Lower leg skin (tissue), 4 donors: ENCODE measurements around the gene TLE4. TPM values are rescaled to one million over a fixed set of nuclear protein-coding genes. Genes with fewer than 3 reads are reported as not detected.

Experiments
- DNase-seq, 2 donors: peaks; one replicate each; pipeline ENCODE4 v3.0.0-alpha.2; 2019; ENCODE audit warnings: low spot score in 2 of 2
- H3K4me3 ChIP-seq: fragments of 200-600 bp; sonication (generic); 2 replicates; pipeline ENCODE4 v1.5.1; 2017; ENCODE audit warnings: mild to moderate bottlenecking, low read depth; ENCODE audit not compliant: poor library complexity, severe bottlenecking
- POLR2A ChIP-seq, 2 donors: fragments of 450-650 bp; IDR thresholded peaks; one replicate each; pipeline ENCODE4 v1.6.1; 2016 to 2017; ENCODE audit warnings: antibody characterized with exemption in 2 of 2, mild to moderate bottlenecking in 1 of 2, moderate library complexity in 1 of 2
- WGBS, 2 donors: methylation state at CpG; one replicate each; pipeline ENCODE4 v1.1.5; 2018; 5-methylcytosine and 5-hydroxymethylcytosine counted together
- intact Hi-C: fragments of 100-400 bp; cut with DNase I; formaldehyde crosslinking; loops from one replicate; pipeline ENCODE4 v1.15.0; 2023; ENCODE audit warnings: low total_unique reads
- total RNA-seq, 4 donors: library from RNA; depleted of rRNA; stranded (reverse); fragments of >200 nt; gene quantifications; one replicate each; pipeline ENCODE4 v1.1.0, GENCODE V29; 2016
- TF ChIP-seq, protein P1 (sequence below), 3 donors: fragments of 450-650 bp; IDR thresholded peaks; one replicate each; pipeline ENCODE4 v1.5.1; 2016; ENCODE audit warnings: antibody characterized with exemption in 3 of 3, mild to moderate bottlenecking in 3 of 3, moderate library complexity in 2 of 3

The TLE4 gene
- total RNA-seq, 4 donors from 2014 or later, result 46.8 to 97.9 (median 54.1) TPM

DNA sequence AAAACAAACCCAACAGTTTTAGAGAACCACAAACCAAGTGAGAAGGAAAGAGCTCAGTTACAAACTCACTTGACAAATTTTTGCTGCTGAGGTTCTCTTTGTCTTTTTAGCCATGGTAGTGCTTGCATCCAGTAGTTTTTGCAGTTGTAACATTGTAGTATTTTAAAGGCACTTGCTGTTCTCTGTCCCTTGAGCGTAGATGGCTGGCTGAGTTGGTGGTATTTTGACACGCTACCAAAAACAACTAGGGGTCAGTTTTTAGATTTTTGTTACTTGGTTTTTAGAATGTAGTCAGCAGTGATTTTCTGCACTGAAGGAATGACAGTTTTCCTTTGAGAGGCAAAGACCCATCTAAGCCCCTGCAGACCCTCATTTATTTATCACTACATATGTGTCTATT lies 58.0 kb downstream of the TLE4 start:
- intact Hi-C loops, result no loop called here
- 94 to 95% methylated on average over 2 of the region's 2 CpGs for WGBS, 2 donors
- TF ChIP-seq, protein P1, sequence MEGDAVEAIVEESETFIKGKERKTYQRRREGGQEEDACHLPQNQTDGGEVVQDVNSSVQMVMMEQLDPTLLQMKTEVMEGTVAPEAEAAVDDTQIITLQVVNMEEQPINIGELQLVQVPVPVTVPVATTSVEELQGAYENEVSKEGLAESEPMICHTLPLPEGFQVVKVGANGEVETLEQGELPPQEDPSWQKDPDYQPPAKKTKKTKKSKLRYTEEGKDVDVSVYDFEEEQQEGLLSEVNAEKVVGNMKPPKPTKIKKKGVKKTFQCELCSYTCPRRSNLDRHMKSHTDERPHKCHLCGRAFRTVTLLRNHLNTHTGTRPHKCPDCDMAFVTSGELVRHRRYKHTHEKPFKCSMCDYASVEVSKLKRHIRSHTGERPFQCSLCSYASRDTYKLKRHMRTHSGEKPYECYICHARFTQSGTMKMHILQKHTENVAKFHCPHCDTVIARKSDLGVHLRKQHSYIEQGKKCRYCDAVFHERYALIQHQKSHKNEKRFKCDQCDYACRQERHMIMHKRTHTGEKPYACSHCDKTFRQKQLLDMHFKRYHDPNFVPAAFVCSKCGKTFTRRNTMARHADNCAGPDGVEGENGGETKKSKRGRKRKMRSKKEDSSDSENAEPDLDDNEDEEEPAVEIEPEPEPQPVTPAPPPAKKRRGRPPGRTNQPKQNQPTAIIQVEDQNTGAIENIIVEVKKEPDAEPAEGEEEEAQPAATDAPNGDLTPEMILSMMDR (IDR thresholded peaks at IDR 0.05), result no peak
- no peak for TF ChIP-seq POLR2A (IDR thresholded peaks at IDR 0.05)
- no peak overlapping the region for H3K4me3 ChIP-seq
- no peak for DNase-seq

DNA sequence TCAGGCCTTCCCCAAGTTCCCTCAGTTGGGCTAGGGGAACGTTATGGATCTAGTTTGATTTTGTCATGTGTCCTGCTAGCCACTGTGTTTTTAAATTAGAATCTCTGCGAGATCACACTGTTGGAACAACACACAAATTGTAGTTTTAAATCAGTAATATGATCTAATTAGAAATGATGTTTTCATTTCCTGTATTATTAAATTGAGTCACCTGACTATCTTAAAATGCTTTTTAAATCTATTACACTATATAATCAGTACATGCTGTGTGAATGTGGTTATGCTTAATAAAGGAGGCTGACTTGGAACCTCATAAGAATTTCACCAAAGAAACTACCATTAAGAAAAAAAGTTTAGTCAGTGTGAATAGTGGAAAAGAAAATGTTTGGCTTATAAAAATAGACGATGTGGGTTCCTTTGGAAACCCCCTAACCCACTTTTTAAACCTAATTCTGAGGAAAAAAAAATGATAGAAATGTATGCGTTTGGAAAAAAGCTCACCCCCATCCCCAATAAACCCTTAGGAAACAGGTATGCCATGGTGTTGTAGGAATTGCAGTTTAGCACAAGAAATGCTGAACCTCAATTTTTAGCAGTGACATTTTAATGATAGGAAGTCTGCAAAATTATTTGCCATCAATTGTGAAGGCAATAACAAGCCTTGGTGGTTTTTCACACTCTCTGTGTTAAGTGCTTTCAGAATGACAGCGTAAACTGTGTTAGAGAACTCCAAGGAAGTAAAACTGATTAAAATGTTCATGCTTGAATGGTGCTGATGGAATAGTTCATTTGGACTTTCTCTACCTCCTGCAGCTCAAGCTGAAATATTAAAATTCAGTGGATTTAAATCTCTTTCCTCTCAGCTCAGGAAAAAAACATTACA lies 59.0 kb downstream of the TLE4 start:
- DNase-seq, result no peak
- H3K4me3 ChIP-seq, result no peak overlapping the region
- intact Hi-C loops, result no loop called here
- TF ChIP-seq POLR2A (IDR thresholded peaks at IDR 0.05), result no peak
- TF ChIP-seq, protein P1 (IDR thresholded peaks at IDR 0.05), result no peak
- 79 to 83% methylated on average over 5 of the region's 5 CpGs for WGBS, 2 donors

DNA sequence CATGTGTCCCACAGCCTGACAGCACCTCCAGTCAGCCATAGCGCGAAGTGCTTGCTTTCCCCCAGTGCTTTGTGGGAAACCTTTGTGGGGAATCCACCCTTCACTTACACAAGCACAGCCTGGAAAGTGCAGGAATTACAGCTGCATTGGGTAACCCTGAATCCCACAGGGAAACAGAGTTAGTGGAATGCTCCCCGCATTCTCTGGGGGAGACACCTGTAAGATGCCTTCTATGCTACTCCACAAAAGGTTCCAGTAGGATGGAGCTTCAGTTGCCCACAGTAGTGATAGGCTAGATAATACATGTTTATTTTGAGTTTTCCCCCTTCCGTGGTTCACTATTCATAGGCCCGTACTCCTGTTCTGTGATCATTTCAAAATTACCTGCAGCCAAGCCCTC lies 60.3 kb downstream of the TLE4 start:
- H3K4me3 ChIP-seq, result no peak overlapping the region
- 96 to 97% methylated on average over 5 of the region's 5 CpGs for WGBS, 2 donors
- TF ChIP-seq, protein P1 (IDR thresholded peaks at IDR 0.05), result no peak
- no peak for TF ChIP-seq POLR2A (IDR thresholded peaks at IDR 0.05)
- intact Hi-C loops, result no loop called here
- no peak for DNase-seq

DNA sequence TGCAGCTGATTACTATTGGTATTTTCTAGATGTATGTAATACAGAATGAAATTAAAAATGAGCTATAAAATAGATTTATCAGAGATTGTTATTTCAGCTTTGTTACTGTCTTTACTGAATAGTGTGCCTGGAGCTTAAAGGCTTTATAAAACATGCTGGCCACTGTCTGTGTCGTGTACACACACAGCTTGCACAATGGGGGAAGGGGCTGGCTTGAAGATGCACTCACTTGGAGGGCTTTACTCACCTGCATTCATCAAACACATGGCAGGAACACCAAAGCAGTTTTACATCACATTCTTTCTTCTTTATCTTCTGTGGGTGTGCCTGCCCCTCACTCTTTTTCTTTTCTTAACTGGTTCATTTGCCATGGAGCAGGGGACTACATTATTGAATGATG lies 60.9 kb downstream of the TLE4 start:
- TF ChIP-seq, protein P1 (IDR thresholded peaks at IDR 0.05), result no peak
- intact Hi-C loops, result no loop called here
- H3K4me3 ChIP-seq, result no peak overlapping the region
- WGBS, 2 donors, result 94 to 96% methylated on average over 1 of the region's 1 CpG
- DNase-seq, result no peak

DNA sequence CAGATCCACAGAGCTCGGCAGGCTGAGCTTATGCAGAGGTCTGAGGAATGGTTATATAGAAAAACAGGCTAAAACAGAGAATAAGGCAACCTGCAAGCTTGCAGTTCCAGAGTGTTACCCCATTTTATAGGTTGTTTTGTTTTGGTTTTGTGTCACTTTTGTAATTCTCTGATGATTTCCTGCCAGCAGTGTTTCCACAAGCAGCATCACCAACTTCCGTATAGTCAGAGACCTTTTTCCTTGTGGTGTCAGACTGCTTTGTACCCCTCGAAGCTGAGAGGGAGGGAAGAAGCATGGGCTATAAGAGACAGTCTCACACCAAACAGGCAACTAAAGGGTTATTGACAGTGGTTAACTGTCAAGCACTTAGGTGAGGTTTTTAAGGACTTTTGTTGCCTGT lies 61.8 kb downstream of the TLE4 start:
- WGBS, 2 donors, result 83 to 95% methylated on average over 3 of the region's 3 CpGs
- no peak for TF ChIP-seq POLR2A (IDR thresholded peaks at IDR 0.05)
- TF ChIP-seq, protein P1 (IDR thresholded peaks at IDR 0.05), result no peak
- DNase-seq, result no peak
- intact Hi-C loops, result no loop called here
- H3K4me3 ChIP-seq, result no peak overlapping the region
